HG02943 (cell line): ENCODE data around the gene POTEF.
"Not testable (repeated sequence)": the region's sequence is repeated elsewhere in the genome, so short reads cannot be mapped to it uniquely, and the experiment has no call there.

Source experiments
- ATAC-seq: cut with Tn5 transposase; IDR thresholded peaks from one replicate; pipeline ENCODE4 v1.9.1; 2021; ENCODE audit warnings: mild to moderate bottlenecking, low read depth, moderate library complexity; ENCODE audit not compliant: unreplicated experiment

POTEF gene

GRCh38 chr2:130153721-130154422 is 24.9 kb upstream of the POTEF start:
- ATAC-seq = not testable (repeated sequence)

- no peak for ATAC-seq
Measured at GRCh38 chr2:130152816-130153595, 24.0 kb upstream of the POTEF start.

- ATAC-seq = not testable (repeated sequence)
Measured at GRCh38 chr2:130152136-130152815, 23.3 kb upstream of the POTEF start.

- not testable (repeated sequence) for ATAC-seq
Measured at GRCh38 chr2:130151145-130151512, 22.1 kb upstream of the POTEF start.

GRCh38 chr2:130150181-130151144 is 21.4 kb upstream of the POTEF start:
- no peak for ATAC-seq

GRCh38 chr2:130148515-130148914 is 19.5 kb upstream of the POTEF start:
- ATAC-seq = not testable (repeated sequence)

- ATAC-seq = peak; percentile 89
Measured at GRCh38 chr2:130145006-130145414, 16.0 kb upstream of the POTEF start, which contains the start of gene CCDC74B. Gene CCDC74B (minus strand): TSS chr2:130145112. CDS start chr2:130144996, 116 bp downstream.

GRCh38 chr2:130143266-130144039 is 14.4 kb upstream of the POTEF start:
- ATAC-seq = not testable (repeated sequence)

- not testable (repeated sequence) for ATAC-seq
Measured at GRCh38 chr2:130142396-130143265, 13.6 kb upstream of the POTEF start.

GRCh38 chr2:130141645-130142370 is 12.8 kb upstream of the POTEF start:
- ATAC-seq = not testable (repeated sequence)

GRCh38 chr2:130141002-130141401 is 12.0 kb upstream of the POTEF start:
- ATAC-seq = not testable (repeated sequence)

GRCh38 chr2:130140516-130140915 is 11.5 kb upstream of the POTEF start:
- ATAC-seq = not testable (repeated sequence)

GRCh38 chr2:130139331-130140280 is 10.6 kb upstream of the POTEF start:
- not testable (repeated sequence) for ATAC-seq

- not testable (repeated sequence) for ATAC-seq
Measured at GRCh38 chr2:130138841-130139251, 9.8 kb upstream of the POTEF start.

GRCh38 chr2:130138326-130138725 is 9.3 kb upstream of the POTEF start:
- not testable (repeated sequence) for ATAC-seq

GRCh38 chr2:130137118-130137517 is 8.1 kb upstream of the POTEF start:
- not testable (repeated sequence) for ATAC-seq
